Tibial nerve (tissue), 4 donors: ENCODE data around the gene ERCC3.

Source experiments
- EP300 ChIP-seq, 2 donors: sonication (generic); formaldehyde crosslinking; IDR thresholded peaks; one replicate each; pipeline ENCODE4 v1.6.1; 2017; ENCODE audit warnings: antibody characterized with exemption in 2 of 2, mild to moderate bottlenecking in 1 of 2
- POLR2A ChIP-seq, 2 donors: fragments of 450-650 bp; IDR thresholded peaks; one replicate each; pipeline ENCODE4 v1.6.1; 2017; ENCODE audit warnings: antibody characterized with exemption in 2 of 2, mild to moderate bottlenecking in 2 of 2, moderate library complexity in 2 of 2
- TF ChIP-seq, protein P1 (sequence below), 5 experiments: fragments of 200-600 bp in 3 of 5; fragments of 450-650 bp in 2 of 5; sonication (generic) in 3 of 5; IDR thresholded peaks; one replicate each; pipeline ENCODE4 v1.5.1; 2016 to 2019; ENCODE audit warnings: antibody characterized with exemption in 5 of 5, mild to moderate bottlenecking in 3 of 5, moderate library complexity in 2 of 5

DNA sequence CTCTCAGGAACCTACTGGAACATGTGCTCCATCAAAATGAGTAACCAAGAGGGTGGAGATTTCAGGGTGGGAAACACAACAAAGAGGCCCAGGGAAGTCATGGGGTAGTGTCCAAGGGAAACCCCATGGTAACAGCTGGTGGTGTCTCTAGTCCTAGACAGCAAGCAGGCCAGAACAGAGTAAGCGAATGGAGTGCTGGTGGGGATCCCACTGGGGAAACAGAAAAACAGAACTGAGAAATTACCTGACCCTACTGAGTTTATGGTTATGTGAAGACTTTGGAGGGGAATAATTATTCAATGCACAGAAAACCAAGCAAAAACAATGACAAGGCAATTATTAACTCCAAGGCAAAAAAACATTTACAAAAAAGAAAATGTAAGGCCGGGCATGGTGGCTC is 16.9 kb downstream of the ERCC3 start:
- TF ChIP-seq, protein P1, sequence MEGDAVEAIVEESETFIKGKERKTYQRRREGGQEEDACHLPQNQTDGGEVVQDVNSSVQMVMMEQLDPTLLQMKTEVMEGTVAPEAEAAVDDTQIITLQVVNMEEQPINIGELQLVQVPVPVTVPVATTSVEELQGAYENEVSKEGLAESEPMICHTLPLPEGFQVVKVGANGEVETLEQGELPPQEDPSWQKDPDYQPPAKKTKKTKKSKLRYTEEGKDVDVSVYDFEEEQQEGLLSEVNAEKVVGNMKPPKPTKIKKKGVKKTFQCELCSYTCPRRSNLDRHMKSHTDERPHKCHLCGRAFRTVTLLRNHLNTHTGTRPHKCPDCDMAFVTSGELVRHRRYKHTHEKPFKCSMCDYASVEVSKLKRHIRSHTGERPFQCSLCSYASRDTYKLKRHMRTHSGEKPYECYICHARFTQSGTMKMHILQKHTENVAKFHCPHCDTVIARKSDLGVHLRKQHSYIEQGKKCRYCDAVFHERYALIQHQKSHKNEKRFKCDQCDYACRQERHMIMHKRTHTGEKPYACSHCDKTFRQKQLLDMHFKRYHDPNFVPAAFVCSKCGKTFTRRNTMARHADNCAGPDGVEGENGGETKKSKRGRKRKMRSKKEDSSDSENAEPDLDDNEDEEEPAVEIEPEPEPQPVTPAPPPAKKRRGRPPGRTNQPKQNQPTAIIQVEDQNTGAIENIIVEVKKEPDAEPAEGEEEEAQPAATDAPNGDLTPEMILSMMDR (IDR thresholded peaks at IDR 0.05): no peak
- no peak for TF ChIP-seq POLR2A (IDR thresholded peaks at IDR 0.05)
- no peak for TF ChIP-seq EP300 (IDR thresholded peaks at IDR 0.05)
